Adrenal gland (tissue), 19 donors: ENCODE measurements around the gene FGF21. TPM values are rescaled to one million over a fixed set of nuclear protein-coding genes. Genes with fewer than 3 reads are reported as not detected.

Source experiments
- DNase-seq, 7 donors: peaks; one replicate each; pipeline ENCODE4 v3.0.0-alpha.2; 2019 to 2020
- H3K27ac ChIP-seq, 5 donors: fragments of 200-600 bp; sonication (generic) in 4 of 5; 1 replicate in 3 of 5; 2 replicates in 2 of 5; pipeline versions ENCODE4 v1.5.1 to v1.8.0; 2016 to 2020; ENCODE audit warnings: mild to moderate bottlenecking in 1 of 5
- H3K27me3 ChIP-seq: fragments of 200-600 bp; 2 replicates; pipeline ENCODE4 v1.8.0; 2021
- H3K36me3 ChIP-seq, 2 donors: fragments of 200-600 bp; replicated peaks in 1 of 2; 1 replicate in 1 of 2; 2 replicates in 1 of 2; pipeline versions ENCODE4 v1.5.1 to v1.8.0; 2018 to 2022
- H3K4me1 ChIP-seq, 2 donors: fragments of 200-600 bp; replicated peaks in 1 of 2; 1 replicate in 1 of 2; 2 replicates in 1 of 2; pipeline versions ENCODE4 v1.5.1 to v1.8.0; 2018 to 2021
- H3K4me3 ChIP-seq, 4 donors: fragments of 200-600 bp; sonication (generic) in 3 of 4; one replicate each; pipeline ENCODE4 v1.5.1; 2016 to 2018
- H3K9me3 ChIP-seq, 3 donors: fragments of 200-600 bp; sonication (generic) in 1 of 3; replicated peaks in 1 of 3; 1 replicate in 2 of 3; 2 replicates in 1 of 3; pipeline versions ENCODE4 v1.5.1 to v1.8.0; 2016 to 2021
- POLR2A ChIP-seq, 2 donors: fragments of 450-650 bp; IDR thresholded peaks; one replicate each; pipeline ENCODE4 v1.6.1; 2017; ENCODE audit warnings: antibody characterized with exemption in 2 of 2, mild to moderate bottlenecking in 2 of 2, moderate library complexity in 1 of 2
- WGBS, 4 donors: extraction: QIAGEN DNeasy Blood & Tissue Kit in 2 of 4; methylation state at CpG; one replicate each; pipeline versions ENCODE4 v1.1.5 to v1.1.7; 2013 to 2017; 5-methylcytosine and 5-hydroxymethylcytosine counted together
- intact Hi-C, 2 donors: fragments of 100-400 bp; cut with DNase I; formaldehyde crosslinking; loops; one replicate each; pipeline versions ENCODE4 v1.14.1 to v1.15.0; 2022 to 2023
- long read RNA-seq, 10 donors: library from polyadenylated mRNA in 3 of 10; unstranded in 2 of 10; stranded (forward) in 1 of 10; transcript quantifications; one replicate each; pipeline ENCODE4 v2.0.0 and lab custom pipeline, GENCODE V29; 2021 to 2026
- polyA plus RNA-seq, 3 donors: library from polyadenylated mRNA; stranded (reverse); fragments of 200-250 nt in 2 of 3; fragments of 350-450 nt in 1 of 3; fragmentation: Illumina TruSeq in 1 of 3; extraction: RNeasy Lipid Tissue Mini Kit (QIAGEN cat#74804) in 1 of 3; gene quantifications; one replicate each; pipeline ENCODE4 v1.2.3, GENCODE V29; 2013 to 2014
- total RNA-seq, 9 donors: library from RNA; depleted of rRNA in 4 of 9; stranded (reverse); fragments of >200 nt in 4 of 9; fragments of 120-200 nt in 1 of 9; fragmentation: NEBNext Ultra II Directional in 1 of 9; extraction: Animal tissue kit (Norgen Biotek cat#: 25700) in 1 of 9; gene quantifications; one replicate each; pipeline versions ENCODE4 v1.1.0 to v1.2.4, GENCODE V29; 2013 to 2023
- TF ChIP-seq, protein P1 (sequence below), 6 experiments: fragments of 450-650 bp in 4 of 6; fragments of 200-600 bp in 2 of 6; sonication (generic) in 1 of 6; IDR thresholded peaks; 1 replicate in 5 of 6; 2 replicates in 1 of 6; pipeline versions ENCODE4 v1.5.1 to v1.8.0; 2016 to 2021; ENCODE audit warnings: antibody characterized with exemption in 6 of 6, mild to moderate bottlenecking in 2 of 6, moderate library complexity in 1 of 6
- donor health status: healthy with polysubstance abuse.
- donor health status: Bipolar disorder and iron deficiency.
- donor health status: DM: yes; HTN: yes; CAD: no.
- donor health status: DM: no; HTN: no; CAD: no.
- donor health status: DM: no; HTN: no; CAD: no.
- donor health status: DM: yes; HTN: yes; CAD: no.

Gene FGF21, protein sequence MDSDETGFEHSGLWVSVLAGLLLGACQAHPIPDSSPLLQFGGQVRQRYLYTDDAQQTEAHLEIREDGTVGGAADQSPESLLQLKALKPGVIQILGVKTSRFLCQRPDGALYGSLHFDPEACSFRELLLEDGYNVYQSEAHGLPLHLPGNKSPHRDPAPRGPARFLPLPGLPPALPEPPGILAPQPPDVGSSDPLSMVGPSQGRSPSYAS
- total RNA-seq (not detected), polyA plus RNA-seq (not detected)
- long read RNA-seq, donor 1, partial matches to known transcripts, result 76 of 76 reads
- long read RNA-seq, donor 1, other reads (novel, unspliced or antisense), result 0 of 76 reads
- long read RNA-seq, donor 2, result 0 reads
- long read RNA-seq, donor 3, result 0 reads
- long read RNA-seq, donor 4, result 0 reads
- long read RNA-seq, donor 5, result 0 reads
- long read RNA-seq, donor 6, result 0 reads
- long read RNA-seq, donor 7, partial matches to known transcripts, result 0 of 5 reads
- long read RNA-seq, donor 7, other reads (novel, unspliced or antisense), result 5 of 5 reads
- long read RNA-seq, donor 8, result 0 reads
- long read RNA-seq, donor 9, result 0 reads
- long read RNA-seq, donor 10, result 0 reads

DNA sequence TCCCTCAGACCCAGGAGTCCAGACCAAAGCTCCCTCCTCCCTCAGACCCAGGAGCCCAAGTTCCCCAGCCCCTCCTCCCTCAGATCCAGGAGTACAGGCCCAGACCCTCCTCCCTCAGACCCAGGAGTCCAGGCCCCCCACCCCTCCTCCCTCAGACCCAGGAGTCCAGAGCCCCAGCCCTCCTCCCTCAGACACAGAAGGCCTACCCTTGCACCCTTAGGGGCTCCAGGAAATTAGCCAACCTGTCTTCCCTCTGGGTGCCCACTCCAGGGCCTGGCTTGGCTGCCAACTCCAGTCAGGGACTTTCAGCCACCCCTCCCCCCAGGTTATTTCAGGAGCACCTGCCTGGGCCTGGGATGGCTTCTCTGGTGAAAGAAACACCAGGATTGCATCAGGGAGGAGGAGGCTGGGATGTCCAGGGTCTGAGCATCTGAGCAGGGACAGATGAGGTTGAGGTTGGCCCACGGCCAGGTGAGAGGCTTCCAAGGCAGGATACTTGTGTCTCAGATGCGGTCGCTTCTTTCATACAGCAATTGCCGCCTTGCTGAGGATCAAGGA, at the start of gene FGF21:
FGF21 (plus strand) TSS at position 441 of the 558 bp plus-strand sequence. CDS start 713 bp downstream, outside the sequence.
- DNase-seq, result no peak
- H3K4me3 ChIP-seq, result no peak within 1 kb of the TSS
- no peaks in the 10 kb centered on the region for H3K27me3 ChIP-seq
- TF ChIP-seq, protein P1, sequence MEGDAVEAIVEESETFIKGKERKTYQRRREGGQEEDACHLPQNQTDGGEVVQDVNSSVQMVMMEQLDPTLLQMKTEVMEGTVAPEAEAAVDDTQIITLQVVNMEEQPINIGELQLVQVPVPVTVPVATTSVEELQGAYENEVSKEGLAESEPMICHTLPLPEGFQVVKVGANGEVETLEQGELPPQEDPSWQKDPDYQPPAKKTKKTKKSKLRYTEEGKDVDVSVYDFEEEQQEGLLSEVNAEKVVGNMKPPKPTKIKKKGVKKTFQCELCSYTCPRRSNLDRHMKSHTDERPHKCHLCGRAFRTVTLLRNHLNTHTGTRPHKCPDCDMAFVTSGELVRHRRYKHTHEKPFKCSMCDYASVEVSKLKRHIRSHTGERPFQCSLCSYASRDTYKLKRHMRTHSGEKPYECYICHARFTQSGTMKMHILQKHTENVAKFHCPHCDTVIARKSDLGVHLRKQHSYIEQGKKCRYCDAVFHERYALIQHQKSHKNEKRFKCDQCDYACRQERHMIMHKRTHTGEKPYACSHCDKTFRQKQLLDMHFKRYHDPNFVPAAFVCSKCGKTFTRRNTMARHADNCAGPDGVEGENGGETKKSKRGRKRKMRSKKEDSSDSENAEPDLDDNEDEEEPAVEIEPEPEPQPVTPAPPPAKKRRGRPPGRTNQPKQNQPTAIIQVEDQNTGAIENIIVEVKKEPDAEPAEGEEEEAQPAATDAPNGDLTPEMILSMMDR (IDR thresholded peaks at IDR 0.05), result no peak
- peaks cover 5 to 15% of the 10 kb centered on the region in 2 donors for H3K4me1 ChIP-seq
- WGBS, 4 donors, result 71 to 89% (median 82%) methylated on average over 4 of the region's 4 CpGs
- no peak within 1 kb of the TSS for H3K27ac ChIP-seq
- intact Hi-C loops, result no loop called here
- H3K36me3 ChIP-seq, result no peaks in the 10 kb centered on the region
- H3K9me3 ChIP-seq, result no peaks in the 10 kb centered on the region

DNA sequence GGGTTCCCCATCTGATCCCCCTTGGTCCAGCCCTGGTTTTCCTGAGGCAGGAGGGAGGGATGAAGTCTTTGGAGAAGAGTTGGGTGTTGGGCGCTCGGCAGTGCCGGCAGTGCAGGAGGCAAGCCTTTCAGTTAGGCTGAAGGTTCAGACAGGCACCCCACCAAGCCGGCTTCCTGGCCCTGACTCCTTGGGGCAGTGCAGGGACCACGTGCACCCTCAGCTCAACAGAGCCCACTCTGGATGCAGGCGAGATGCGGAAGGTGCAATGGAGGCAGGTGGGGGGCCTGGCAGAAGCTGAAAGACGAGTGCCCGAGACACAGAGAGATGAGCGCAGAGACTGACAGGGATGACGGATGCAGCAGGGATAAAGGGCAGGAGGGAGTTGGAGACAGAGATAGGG, 46.9 kb upstream of the FGF21 start:
- WGBS, 4 donors, result 30 to 38% (median 38%) methylated on average over 11 of the region's 11 CpGs
- H3K4me3 ChIP-seq, result no peak overlapping the region
- H3K36me3 ChIP-seq, result no peaks in the 10 kb centered on the region
- intact Hi-C loops, result no loop called here
- DNase-seq, result no peak
- peaks cover 5 to 7% of the 10 kb centered on the region in 2 donors for H3K4me1 ChIP-seq
- no peak for TF ChIP-seq POLR2A (IDR thresholded peaks at IDR 0.05)
- TF ChIP-seq, protein P1 (IDR thresholded peaks at IDR 0.05), result no peak
- H3K27ac ChIP-seq, result no peak overlapping the region
- no peaks in the 10 kb centered on the region for H3K9me3 ChIP-seq
- no peaks in the 10 kb centered on the region for H3K27me3 ChIP-seq

DNA sequence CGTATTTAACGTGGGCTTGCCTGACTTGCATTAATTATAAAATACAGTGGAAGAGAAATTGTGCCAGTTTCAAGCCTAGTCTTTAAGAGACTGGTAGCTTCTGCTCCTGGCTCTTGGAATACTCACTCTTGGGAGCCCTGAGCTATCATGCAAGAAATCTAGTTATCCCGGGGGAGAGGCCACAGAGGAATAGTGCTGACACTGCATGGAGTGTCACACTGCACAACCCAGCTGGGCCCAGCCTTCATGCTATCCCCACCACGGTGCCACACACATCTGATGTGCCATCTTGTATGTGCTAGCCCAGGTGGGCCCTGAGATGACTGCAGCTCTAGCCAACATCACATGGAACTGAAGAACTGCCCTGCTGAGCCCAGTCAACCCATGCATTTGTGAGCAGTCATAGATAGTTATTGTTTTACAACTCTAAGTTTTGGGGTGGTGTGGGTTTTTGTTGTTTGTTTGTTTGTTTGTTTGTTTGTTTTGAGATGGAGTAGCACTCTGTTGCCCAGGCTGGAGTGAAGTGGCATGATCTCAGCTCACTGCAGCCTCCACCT, 44.1 kb upstream of the FGF21 start:
- DNase-seq, result no peak
- no peak for TF ChIP-seq POLR2A (IDR thresholded peaks at IDR 0.05)
- TF ChIP-seq, protein P1 (IDR thresholded peaks at IDR 0.05), result no peak
- Histone ChIP-seq H3K27me3 (no peaks in the 10 kb centered on the region), H3K36me3 (no peaks in the 10 kb centered on the region), H3K9me3 (no peaks in the 10 kb centered on the region), H3K4me1 (peaks cover 14 to 25% of the 10 kb centered on the region in 2 donors), H3K27ac (no peak overlapping the region), H3K4me3 (no peak overlapping the region)
- WGBS, 4 donors, result 65 to 92% (median 78%) methylated on average over 4 of the region's 4 CpGs
- intact Hi-C loops, result no loop called here
